BE2C (cell line): Measurements from ENCODE around the gene RAB6B.
"Not testable (repeated sequence)": the region's sequence is repeated elsewhere in the genome, so short reads cannot be mapped to it uniquely, and the experiment has no call there.

ENCODE experiments used
- DNase-seq: peaks from one replicate; pipeline ENCODE4 v3.0.0-alpha.2; 2020
- H3K27me3 ChIP-seq: fragments of 250-450 bp; sonication (Bioruptor Pico); 2 replicates; pipeline ENCODE4 v1.5.1; 2020; ENCODE audit warnings: mild to moderate bottlenecking
- H3K36me3 ChIP-seq: fragments of 250-450 bp; sonication (Bioruptor Pico); 2 replicates; pipeline ENCODE4 v1.5.1; 2020; ENCODE audit warnings: mild to moderate bottlenecking
- H3K4me1 ChIP-seq: fragments of 250-450 bp; sonication (Bioruptor Pico); 2 replicates; pipeline ENCODE4 v1.5.1; 2020
- H3K4me3 ChIP-seq: 2 replicates; pipeline ENCODE4 v1.5.1; 2011; ENCODE audit warnings: low read depth, low read length
- H3K9me3 ChIP-seq: fragments of 250-450 bp; sonication (Bioruptor Pico); 2 replicates; pipeline ENCODE4 v1.5.1; 2020
- CTCF ChIP-seq: IDR thresholded peaks from 2 replicates; pipeline ENCODE4 v1.5.1; 2012; ENCODE audit warnings: mild to moderate bottlenecking, low read depth, low read length

The RAB6B gene

GRCh38 chr3:133797396-133798105 is 98.1 kb downstream of the RAB6B start:
- H3K4me3 ChIP-seq, result no peak overlapping the region
- DNase-seq, result no peak
- no peak for TF ChIP-seq CTCF

DNA sequence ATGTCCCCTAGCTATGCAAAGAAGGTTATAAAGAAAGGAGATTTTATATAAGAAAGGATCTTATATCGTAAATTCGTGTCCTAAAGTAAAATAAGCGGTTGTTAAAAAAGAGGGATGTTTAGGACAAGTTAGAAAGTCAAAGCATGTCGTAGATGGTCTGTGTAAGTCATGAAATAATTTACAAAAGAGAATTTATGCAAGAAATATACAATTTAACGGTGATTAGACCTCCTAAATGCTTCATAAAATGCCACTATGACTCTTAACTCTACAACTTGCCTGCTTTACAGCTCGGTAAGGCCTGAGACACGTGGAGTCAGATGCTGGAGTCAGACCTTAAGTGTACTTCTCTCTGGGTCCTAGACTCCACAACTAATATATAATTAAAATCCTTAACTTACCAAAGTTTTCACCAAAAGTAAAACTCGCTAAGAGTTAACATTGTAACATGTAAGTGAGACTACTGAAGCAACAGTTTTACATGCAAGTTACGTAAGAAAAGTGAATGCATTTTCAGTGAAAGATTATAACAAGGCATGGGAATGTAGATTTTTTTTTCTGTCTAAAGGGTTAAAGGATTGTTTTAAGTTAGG is 103.4 kb downstream of the RAB6B start:
- TF ChIP-seq CTCF, result no peak
- H3K4me1 ChIP-seq, result no peaks in the 10 kb centered on the region
- peaks cover 6% of the 10 kb centered on the region for H3K9me3 ChIP-seq
- H3K36me3 ChIP-seq, result no peaks in the 10 kb centered on the region
- no peaks in the 10 kb centered on the region for H3K27me3 ChIP-seq
- H3K4me3 ChIP-seq, result no peak overlapping the region
- no peak for DNase-seq

More at GRCh38 chr3:133797396-133798105, 98.1 kb downstream of the RAB6B start:
- Histone ChIP-seq H3K36me3 (no peaks in the 10 kb centered on the region), H3K27me3 (peaks cover 7% of the 10 kb centered on the region; the same call in 1 of the 2 replicates), H3K4me1 (no peaks in the 10 kb centered on the region), H3K9me3 (0 out of 2 replicates have a peak, but pooled peaks cover 4% of the 10 kb centered on the region)

DNA sequence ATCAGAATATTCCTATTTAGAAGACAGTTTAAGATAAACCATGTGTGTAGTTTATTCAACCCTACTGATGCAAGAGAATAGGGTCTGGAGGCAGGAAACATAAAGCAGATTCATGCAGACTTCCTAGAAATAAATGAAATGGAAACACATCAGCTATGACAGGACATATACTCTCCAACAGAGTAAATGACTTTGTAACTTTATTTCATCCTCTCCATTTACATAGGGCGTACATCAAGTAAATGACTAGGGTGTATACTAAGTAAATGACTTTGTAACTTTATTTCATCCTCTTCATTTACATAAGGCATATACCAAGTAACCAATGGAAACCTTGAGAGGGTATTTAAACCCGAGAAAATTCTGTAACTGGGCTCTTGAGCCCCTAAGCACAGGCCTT is 107.7 kb downstream of the RAB6B start:
- Histone ChIP-seq H3K9me3 (peaks cover 6% of the 10 kb centered on the region), H3K4me3 (no peak overlapping the region), H3K36me3 (no peaks in the 10 kb centered on the region), H3K27me3 (no peaks in the 10 kb centered on the region), H3K4me1 (no peaks in the 10 kb centered on the region)
- no peak for TF ChIP-seq CTCF
- no peak for DNase-seq

DNA sequence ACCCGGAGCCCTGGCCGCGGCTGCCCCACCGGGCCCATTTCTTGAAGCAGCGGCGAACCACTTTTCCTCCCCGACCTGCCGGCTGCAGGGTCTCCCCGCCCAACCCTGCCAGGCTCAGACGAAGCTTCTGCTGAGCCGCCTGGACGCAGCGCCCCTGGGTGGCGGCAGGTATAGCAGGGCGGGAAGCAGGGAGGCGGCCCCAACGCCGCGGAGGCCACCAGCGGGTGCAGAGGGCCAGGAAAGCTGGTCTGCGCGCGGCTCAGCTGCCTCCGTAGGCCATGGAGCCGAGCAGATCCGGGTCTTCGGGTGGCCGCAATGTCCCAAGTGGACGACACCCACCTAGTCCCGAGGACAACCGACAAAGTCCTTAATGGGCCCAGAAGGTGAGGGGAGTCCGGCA is 111.9 kb downstream of the RAB6B start:
- TF ChIP-seq CTCF, result no peak
- Histone ChIP-seq H3K4me3 (no peak overlapping the region), H3K36me3 (no peaks in the 10 kb centered on the region), H3K27me3 (peaks cover 11% of the 10 kb centered on the region), H3K4me1 (no peaks in the 10 kb centered on the region), H3K9me3 (no peaks in the 10 kb centered on the region)
- DNase-seq, result no peak

DNA sequence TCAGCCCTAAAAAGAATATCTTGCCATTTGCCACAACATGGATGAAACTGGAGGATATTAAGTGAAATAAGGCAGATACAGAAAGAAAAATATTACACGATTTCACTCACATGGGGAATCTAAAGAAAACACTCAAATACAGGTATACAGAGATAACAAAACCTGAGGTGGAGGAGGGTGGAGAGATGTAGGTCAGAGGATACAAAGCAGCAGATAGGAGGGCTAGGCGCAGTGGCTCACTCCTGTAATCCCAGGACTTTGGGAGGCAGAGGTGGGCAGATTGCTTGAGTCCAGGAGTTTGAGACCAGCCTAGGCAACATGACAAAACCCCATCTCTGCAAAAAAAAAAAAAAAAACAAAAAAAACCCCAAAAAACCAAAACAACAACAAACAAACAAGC is 113.2 kb downstream of the RAB6B start:
- no peak for TF ChIP-seq CTCF
- Histone ChIP-seq H3K36me3 (no peaks in the 10 kb centered on the region), H3K9me3 (no peaks in the 10 kb centered on the region), H3K27me3 (peaks cover 20% of the 10 kb centered on the region), H3K4me1 (no peaks in the 10 kb centered on the region), H3K4me3 (no peak overlapping the region)
- no peak for DNase-seq

DNA sequence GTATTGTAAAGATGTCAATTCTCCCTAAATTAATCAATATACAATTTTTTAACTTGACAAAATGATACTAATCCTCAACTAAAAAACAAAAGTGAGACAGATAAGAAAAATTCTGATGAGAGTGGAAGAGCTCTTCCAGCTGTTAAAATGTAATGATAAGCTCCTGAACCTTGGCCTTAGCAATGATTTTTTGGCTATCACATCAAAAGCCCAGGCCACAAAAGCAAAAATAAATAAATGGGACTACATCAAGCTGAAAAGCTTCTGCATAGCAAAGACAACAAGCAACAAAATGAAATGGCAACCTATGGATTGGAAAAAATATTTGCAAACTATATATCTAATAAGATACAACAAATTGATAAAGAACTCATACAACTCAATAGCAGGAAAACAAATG is 114.1 kb downstream of the RAB6B start:
- no peak for TF ChIP-seq CTCF

GRCh38 chr3:133780756-133781155 is 114.9 kb downstream of the RAB6B start:
- H3K9me3 ChIP-seq, DNase-seq, H3K36me3 ChIP-seq, H3K4me1 ChIP-seq, H3K4me3 ChIP-seq: not testable (repeated sequence)
- H3K27me3 ChIP-seq, result peaks cover 25% of the 10 kb centered on the region

More for the DNA sequence above, 114.1 kb downstream of the RAB6B start:
- Histone ChIP-seq H3K27me3 (peaks cover 25% of the 10 kb centered on the region), H3K9me3 (no peaks in the 10 kb centered on the region), H3K4me1 (no peaks in the 10 kb centered on the region), H3K4me3 (no peak overlapping the region), H3K36me3 (no peaks in the 10 kb centered on the region)
- DNase-seq, result no peak
